GM19467 (cell line): ENCODE data around the gene LRRC27.
A peak's percentile ranks its signal among the peaks of the same experiment; 100 is the strongest.
"Not testable (repeated sequence)": the region's sequence is repeated elsewhere in the genome, so short reads cannot be mapped to it uniquely, and the experiment has no call there.

ENCODE experiments used
- ATAC-seq: cut with Tn5 transposase; IDR thresholded peaks from one replicate; pipeline ENCODE4 v1.9.1; 2021; ENCODE audit warnings: mild to moderate bottlenecking, moderate library complexity; ENCODE audit not compliant: unreplicated experiment

Gene LRRC27

DNA sequence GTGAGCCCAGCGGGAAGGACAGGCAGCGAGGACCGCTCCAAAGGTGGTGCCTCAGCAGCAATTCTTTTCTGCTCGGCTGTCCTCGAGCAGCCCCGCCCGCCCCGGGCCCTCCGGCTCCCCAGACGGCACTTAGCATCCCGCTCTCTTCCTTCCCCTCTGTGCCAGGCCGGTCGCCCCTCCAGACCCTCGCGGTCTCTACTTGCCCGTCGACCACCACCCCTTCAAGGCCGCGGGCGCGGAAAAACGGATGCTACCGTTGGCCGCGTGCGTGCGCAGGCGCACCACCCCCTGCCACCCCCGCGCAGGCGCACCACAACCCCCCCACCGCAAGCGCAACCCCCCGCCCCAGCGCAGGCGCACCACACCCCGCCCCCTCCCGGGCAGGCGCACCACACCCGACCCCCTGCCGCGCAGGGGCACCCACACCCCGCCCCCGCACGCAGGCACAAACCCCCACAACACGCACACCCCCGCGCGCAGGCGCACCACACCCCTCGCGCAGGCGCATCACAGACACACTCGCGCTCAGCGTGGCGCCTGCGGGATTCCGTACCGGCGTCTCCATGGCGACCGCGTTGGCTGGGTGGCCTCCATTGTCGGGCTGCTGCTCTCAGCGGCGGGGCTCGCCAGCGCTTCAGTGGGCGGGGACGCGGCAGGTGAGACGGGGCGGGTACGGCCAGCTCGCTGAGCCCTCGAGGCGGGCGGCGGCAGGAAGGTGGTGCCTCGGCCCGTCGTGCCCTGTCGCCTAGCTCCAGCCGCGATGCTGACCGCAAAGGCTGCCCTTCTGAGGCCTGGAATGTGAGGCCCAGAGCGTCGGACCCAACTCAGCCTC, at the start of gene LRRC27:
Gene LRRC27, plus strand, starts transcription at position 593 of the 832 bp plus-strand sequence. CDS start 1,332 bp downstream, outside the sequence.
- ATAC-seq: peak; percentile 65

DNA sequence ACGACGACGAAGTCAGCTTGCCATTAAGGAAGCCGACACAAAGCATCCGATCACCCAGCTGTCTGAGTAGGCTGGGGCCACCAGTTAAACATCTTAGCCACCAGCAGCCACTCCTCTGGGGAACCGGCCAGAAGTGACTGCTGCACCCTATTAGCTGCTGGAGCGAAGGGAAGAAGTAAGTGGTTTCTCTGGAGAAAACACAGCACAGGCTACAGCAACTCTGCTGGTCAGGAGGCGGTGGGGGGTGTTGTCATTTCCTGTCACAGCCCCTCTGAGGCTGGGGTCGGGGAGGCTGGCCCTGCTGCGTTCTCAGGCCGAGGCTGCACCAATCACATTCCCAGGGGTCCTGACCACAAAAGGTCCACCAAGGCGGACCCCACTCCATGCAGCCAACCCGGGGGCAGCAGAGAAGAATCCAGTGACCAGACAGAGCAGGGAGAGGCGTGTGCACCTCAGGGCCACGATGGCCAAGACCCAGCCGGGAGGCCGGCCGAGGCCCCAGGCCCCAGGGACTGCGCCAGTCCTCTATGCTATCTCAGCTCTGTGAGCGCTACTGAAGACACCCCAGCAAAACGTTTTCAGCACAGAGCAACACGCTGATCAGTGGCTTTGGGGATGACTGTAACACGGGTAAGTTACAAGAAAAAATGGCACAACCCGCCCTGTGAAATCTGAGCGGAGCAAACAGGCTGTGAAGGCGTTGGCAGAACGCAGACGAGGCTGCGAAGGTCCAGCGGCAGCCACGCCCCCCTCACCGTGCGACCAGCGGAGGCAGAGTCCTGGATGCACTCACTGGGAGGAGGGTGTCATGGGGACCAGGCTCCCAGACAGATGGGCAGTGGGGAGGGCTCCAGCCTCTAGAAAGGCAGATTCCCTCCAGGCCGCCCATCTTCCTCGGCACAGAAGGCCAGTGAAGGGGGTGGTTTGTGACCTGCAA, 49.1 kb upstream of the LRRC27 start:
- no peak for ATAC-seq

DNA sequence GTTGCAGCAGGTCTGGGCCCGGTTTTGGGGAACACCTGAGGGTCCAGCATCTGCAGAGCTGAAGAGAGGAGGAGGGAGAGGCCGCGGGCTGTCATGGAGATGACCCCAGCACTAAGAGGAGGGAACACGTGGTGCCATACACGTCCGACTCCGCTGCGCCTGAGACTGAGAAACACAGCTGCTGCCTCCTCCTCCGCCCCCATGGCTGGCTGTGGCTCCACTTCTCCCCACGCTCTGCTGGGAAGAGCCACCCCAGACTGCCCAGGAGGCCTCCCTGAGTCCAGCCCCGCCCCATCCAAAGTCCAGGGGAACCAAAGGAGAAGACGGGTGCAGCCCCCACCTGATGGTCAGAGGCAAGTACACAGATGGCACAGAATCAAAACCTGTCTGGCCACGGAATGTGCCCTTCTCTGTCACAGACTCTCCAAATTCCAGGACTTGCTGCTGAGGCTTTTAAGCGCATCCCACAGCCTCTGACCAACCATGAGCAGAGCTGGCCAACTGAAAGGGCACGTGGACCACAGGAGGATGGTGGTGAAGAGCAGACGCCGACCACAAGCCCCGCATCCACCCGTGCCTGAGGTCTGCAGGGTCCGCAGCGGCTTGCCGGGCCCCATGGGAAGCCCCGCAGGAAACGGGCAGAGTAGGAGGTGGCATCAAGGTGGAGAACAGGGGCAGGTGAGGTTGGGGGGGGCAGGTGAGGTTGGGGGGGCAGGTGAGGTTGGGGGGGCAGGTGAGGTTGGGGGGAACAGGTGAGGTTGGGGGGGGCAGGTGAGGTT, 48.2 kb upstream of the LRRC27 start:
- ATAC-seq: no peak

DNA sequence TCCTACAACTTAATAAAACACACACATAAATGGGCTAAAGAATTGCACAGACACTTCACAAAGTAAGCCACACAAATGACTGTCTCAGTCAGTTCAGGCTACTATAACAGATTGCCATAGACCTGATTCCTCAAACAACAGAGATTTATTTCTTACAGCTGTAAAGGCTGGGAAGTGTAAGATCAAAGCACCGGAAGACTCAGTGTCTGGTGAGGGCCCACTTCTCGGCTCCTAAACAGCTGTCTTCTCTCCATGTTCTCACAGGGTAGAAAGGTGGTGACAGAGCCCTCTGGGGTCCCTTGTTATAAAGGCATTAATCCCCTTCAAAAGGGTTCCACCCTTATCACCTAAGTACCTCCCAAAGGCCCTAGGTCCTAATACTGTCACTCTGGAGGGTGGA, 42.6 kb upstream of the LRRC27 start:
- no peak for ATAC-seq

DNA sequence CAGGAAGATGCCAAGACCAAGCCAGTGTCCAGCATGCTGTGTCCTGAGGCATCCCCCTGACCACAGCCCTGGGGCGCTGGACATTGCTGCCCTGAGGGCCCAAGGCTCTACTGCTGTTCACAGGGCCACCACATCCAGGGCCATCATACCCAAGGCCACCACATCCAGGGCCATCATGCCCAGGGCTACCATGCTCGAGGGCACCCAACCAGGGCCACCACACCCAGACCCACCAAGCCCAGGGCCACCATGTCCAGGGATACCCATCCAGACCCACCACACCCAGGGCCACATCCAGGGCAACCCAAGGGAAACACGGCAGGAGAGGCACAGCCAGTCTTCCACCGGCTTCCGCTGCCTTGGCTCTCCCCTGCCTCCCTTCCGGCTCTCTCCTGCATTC, 41.4 kb upstream of the LRRC27 start:
- ATAC-seq: no peak

DNA sequence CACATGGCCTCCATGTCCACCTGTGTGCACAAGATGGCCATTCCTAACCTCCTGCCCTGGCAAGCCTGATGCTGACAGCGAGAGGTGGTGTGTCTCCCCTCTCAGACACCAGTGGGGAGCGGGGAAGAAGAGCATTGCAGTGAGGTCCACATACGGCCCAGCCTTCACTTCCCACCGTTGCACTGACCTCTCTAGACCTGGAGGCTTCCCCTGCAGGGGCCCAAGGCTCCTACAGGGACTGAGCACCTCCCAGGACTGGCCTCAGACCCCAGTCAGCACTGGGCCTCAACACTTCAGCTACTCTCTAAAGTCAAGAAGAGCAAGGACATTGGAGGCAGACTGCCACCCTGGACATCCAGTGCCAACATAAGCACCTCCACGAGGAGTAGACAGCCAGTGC, 40.2 kb upstream of the LRRC27 start:
- no peak for ATAC-seq

DNA sequence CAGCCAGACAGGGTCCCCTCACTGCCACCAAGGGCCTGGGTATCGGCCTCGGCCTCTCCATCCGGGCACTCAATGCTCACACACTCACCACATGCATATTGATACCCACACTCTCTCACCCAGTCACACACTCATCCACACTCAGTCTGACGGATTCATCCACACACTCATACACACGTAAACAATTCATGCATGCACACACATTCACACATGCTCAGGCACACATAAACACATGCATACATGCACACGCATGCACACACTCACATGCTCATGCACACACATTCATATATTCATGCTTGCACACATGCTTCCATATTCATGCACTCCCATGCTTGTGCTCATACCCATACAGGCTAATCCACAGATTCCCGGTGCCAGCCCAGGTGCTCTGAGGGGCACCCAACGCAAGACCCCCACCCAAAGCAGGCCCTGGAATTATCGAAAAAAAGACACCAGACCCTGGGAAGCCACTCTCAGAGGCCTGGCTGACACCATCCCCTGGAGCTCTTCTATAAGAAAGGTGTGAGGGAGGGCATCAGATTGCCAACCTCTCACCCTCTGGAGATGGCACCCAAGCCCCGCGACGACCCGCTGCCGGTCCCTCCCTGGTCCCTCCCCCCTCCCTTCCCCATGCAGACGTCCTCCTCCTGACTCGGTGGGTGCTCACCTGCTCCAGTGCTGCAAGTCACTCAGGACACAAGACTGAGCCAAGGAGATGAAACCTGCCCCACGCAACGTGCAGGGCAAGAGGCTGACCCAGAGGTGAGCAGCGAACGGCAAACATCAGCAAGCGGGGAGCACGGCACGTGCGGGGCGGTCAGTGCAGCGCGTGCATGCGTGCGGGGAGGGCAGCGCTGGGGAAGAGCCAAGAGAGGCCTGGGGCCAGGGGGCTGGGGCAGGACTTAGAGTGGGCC, 39.4 kb upstream of the LRRC27 start:
- no peak for ATAC-seq

DNA sequence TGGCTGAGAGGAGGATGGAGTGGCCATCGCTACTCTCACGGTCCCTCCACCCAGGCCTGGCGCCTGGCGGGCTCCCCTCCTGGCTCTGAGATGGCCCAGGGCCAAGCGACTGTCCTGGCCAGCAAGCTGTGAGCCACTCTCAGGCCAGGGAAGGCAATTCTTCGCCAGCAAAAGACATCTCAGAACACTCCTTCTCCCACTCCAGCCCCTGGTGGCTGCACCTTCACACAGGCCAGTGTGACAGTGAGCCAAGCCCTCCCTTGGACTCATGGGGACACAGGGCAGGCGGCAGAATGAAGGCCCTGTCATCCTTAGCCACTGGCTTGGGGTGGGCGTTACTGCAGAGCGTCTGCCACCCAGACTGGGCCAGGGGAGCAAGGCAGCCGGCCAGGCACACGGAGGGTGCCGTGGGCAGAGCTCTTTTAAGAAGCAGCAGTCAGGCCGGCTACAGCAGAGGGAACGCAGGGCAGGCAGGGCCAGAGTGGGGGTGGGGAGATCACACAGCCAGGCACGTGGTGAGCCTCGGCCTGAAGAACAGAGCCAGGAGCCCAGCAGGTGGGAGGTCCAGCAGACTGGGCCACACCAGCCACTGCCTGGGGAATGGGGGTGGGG, 38.7 kb upstream of the LRRC27 start:
- no peak for ATAC-seq

DNA sequence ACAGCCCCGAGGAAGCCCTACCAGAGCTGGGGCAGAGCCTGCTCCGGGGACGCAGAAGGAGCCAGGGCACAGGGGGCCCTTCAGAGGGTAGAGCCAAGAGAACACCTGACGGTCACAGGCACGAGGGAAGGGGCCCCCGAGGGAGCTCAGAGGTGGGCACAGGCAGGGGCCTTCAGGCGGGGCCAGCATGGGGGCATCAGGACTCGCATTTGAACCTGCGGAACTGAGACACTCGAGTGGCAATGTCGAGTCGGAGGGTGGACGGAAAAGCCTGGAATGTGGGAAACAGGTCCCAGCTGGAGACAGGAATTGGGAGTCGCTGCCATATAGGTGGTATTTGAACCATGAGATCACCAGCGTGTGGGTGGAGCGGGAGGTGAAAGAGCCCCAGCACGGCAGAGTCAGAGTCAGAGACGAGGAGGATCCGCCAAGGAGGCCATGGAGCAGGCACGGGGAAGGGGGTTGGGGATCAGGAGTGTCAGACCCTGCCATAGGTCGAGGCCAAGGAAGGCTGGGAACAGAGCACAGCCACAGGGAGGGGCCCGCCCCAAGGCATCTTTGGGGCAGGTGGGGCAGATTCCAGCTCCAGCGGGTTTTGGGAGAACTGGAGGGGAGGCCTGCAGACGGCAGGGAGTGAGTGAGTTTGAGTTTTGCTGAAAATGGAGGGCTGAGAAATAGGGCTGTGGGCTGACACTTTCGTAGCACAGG, 38.0 kb upstream of the LRRC27 start:
- no peak for ATAC-seq

DNA sequence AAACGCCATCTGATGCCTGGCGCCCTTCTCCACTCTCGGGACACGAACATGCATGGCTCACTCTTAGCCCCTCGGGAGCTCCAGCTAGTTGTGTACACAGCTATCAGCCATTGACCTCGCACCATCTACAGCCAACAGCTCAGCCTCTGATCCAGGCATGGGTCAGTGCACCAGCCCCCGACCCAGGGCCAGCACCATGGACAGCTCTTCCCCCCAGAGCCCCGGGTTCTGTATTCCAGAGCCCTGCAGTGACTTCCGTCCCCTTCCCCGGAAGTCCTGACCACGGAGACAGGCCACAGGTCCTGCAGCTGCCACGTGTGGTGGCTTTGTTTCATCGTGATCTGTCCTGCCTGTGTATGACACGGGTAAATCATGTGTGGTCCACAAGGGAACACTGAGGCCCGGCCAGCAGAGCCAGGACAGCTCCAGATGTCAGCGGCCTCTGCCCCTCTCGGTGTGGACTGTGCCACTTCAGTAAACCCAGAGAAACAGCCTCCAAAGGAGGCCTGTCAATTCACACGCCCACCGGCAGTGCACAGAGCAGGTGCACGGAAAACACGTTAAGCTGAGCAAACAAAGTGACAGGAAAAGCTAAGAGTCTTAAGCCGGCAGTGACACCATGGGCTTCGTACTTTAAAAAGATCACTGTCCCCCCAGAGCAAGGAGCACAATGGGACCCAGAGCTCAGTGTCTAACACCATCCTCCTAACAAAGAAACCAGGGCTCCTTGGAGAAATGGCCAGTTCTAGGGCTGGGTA, 37.3 kb upstream of the LRRC27 start:
- no peak for ATAC-seq

DNA sequence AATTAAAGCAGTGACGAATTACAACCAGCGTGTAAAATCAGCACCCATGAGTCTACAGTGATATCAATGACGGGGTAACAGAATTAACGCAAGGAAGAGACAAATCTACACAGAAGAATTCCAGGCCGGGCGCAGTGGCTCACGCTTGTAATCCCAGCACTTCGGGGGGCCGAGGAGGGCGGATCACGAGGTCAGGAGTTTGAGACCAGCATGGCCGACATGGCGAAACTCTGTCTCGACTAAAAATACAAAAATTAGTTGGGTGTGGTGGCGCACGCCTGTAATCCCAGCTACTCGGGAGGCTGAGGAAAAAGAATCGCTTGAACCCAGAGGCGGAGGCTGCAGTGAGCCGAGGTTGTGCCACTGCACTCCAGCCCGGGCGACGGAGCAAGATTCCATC, 36.5 kb upstream of the LRRC27 start:
- ATAC-seq: not testable (repeated sequence)

DNA sequence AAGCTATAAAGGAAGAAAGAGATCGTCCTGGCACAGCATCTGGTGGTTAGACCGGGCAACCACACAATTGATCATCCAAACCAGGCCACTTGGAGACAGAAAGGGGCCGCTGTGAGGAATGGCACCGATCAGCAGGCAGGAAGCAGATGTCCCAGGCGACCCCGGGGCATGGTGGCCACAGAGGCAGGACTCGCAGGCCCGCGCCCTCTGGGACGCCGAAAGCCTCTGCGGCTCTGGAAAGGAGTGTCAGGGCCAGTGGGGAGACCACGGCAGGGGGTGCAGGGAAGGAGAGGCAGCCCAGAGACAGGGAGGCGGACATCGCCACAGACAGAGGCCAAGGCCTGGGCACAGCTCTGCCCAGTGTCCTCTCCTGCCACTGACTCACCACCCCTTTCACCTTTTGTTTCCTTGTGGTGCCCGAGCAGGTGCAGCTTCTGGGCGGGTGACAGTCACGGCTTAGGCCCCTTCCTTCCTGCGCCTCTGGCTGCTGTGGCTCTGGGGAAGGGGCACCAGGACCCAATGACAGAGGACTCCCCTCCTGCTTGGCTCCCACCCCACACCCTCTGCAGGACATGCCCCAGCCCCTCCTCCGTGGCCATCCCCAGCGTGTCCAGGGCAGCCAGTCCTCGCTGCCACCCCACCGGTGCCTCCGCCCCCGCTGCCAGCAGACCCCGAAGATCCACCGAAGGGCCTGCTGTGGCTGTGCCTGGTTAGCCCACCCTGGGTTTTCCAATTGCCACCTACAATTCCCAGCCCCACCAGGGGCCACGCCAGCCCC, 35.1 kb upstream of the LRRC27 start:
- ATAC-seq: no peak

DNA sequence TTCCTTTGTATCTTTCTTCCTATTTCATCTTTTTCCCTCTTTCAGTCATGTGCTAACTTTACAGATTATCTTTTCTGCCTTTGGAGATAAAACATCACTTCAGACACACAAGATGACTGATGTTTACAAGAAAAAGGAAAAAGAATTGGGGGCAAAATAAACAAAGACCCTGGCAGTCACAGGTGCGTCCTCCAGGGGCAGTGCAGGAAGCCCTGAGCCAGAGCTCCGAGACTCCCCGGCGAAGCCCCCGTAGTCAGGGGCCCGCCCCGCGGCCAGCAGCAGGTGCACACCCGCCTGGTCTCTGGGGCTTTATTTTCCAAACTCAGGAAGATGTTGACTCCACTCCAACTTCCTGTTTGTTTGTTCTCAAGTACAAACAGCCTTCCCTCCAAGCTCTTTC, 34.5 kb upstream of the LRRC27 start:
- ATAC-seq: no peak

DNA sequence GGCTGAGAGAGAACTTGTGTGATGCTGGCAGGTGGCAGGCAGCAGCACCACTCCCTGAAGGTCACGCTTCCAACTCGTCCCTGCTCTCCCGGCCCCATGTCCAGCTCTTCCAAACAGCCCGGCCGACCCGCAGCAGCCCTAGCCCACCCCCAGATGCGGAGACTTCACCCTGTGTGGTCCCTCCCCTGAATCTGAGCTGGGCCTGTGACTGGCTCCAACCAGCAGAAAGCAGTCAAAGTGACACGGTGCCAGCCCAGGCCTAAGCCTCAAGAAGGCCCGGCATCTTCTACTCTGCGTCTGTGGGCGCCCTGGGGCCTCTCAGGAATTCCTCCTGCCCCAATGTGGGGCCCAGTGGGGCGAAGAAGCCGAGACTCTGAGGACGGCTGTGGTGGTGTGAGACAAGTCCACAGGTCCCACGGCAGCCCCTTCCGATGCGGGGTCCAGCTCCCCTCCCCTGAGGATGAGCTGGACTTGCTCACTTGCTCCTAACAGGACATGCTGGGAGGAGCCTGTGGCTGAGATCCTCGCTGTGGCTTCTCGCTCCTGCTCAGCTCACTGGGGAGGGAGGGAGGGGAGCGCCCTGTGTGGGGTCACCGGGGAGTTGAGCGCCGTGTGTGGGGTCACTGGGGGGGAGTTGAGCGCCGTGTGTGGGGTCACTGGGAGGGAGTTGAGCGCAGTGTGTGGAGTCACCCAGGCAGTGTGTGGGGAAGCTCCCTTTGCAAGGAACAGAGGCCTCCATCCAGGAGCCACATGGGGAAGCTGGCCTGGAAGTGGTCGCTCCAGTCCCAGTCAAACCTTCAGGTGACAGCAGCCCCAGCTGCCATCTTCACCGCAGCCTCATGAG, 33.7 kb upstream of the LRRC27 start:
- no peak for ATAC-seq

DNA sequence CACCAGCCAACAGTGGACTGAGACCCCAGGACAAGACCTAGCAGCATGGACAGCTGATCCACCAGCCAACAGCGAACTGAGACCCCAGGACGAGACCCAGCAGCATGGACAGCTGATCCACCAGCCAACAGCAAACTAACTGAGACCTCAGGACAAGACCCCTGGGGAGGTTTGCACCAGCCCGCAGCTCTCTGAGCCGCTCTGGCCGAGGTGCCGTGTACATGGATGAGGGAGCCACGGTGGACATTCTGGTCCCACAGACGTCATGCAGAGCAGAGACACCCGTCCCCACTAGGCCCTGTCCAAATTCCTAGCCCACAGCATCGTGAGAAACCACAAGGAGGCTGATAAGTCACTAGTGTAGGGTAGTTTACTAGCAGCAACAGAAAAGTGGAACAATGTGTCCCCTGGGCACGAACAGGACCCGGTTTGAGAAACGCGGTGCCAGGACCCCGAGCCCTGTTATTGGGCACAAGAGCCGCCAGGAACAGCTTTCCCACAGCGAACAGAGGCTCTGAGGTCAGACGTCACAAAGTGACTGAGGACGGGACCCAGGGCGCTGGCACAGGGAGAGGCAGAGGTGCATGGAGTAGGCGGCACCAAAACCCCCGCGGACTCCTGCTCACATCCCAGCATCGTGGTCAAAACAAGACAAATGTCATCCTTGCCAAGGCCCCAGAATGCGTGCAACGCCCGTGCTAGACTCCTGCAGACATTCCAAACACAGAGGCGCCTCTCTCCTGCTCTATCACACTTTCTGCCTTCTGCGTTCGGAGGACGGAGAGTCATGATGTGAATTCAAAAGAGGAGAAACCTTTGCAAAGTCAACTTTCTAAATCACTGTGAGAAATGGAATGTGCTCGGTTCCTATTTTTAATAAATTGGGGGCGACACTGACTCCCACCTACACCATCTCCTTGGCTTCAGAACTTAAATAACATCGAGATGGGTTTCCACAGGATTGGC, 32.3 kb upstream of the LRRC27 start:
- no peak for ATAC-seq
